ENCODE results near the gene PVRIG.
"Not testable (repeated sequence)": the region's sequence is repeated elsewhere in the genome, so short reads cannot be mapped to it uniquely, and the experiment has no call there.

The PVRIG gene
- total RNA-seq = 0 to 0.25 (median 0.06) reads per million in 9 experiments

DNA sequence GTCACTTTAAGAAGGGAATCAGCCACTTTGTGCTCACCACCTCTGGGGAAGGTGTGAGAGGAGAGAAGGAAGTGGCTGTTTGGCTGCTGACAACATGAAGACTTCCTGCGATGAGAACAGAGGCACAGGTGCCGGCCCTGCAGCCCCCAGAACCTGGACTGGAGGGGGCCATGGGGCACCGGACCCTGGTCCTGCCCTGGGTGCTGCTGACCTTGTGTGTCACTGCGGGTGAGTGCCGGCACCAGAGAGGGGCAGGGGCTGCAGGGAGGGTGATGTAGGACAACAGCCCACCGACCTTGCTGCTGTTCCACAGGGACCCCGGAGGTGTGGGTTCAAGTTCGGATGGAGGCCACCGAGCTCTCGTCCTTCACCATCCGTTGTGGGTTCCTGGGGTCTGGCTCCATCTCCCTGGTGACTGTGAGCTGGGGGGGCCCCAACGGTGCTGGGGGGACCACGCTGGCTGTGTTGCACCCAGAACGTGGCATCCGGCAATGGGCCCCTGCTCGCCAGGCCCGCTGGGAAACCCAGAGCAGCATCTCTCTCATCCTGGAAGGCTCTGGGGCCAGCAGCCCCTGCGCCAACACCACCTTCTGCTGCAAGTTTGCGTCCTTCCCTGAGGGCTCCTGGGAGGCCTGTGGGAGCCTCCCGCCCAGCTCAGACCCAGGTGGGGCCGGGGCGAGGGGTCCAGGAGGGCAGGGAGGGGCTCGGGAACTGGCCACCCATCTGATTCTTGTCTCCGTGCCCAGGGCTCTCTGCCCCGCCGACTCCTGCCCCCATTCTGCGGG, at the start of gene PVRIG:
PVRIG (plus strand) TSS at position 149 of the 785 bp plus-strand sequence; CDS start at position 171, 22 bp downstream.
- ATAC-seq (replicated peaks) = peak; percentile 53
- Mint-ChIP-seq H3K36me3 (ENCODE audit: insufficient read depth) (peaks cover 65% of the 10 kb centered on the region), H3K4me3 (peak within 1 kb of the TSS; percentile 96 to 97), H3K27ac (peak within 1 kb of the TSS; percentile 98 to 99), H3K4me1 (ENCODE audit: low read depth in 2 of 2) (peaks cover 56 to 60% of the 10 kb centered on the region in 2 donors)
- DNase-seq = peak; percentile 21 to 51 (median 33)
- not testable (repeated sequence) for H3K9me3 Mint-ChIP-seq, H3K27me3 Mint-ChIP-seq

DNA sequence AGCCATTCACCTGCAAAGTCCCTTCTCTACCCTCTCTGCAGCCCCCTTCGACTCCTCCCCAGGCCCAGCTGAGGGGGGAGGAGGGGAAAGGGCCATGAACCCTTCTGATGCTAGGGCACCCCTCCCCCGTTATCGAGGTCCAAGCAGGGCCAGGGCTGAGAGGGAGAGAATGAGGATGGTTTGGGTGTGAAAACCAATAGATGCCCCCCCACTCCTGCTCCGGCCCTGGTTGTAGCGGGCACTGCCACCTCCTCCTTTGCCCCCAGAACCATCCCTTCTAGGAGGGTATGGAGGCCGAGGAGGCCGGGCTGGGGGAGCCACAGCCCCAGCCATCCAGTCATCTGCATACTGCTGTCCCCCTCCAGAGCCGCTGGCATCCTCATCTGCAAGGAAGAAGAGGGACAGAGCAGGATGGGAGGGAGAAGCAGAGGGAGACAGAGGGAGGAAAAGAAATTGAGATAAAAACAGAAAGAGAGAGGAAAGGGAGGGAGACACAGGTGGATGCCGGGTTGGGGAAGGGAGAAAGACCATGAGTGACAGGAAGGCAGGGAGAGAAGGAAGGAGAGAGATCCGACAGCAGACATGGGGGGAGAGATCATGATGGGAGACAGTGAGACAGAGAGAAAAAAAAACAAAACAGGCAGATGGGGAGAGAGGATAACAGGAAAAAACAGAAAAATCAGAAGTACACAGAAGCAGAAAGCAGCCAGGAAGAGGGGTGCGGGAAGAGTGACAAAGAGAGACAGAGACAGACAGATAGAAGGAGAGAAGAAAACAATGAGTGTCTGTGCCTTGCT, 49.5 kb upstream of the PVRIG start:
- Mint-ChIP-seq H3K36me3 (ENCODE audit: insufficient read depth) (peaks cover 9% of the 10 kb centered on the region), H3K4me3 (peak overlapping the region; percentile 38 to 74), H3K4me1 (ENCODE audit: low read depth in 2 of 2) (peaks cover 30 to 37% of the 10 kb centered on the region in 2 donors), H3K9me3 (no peaks in the 10 kb centered on the region), H3K27me3 (peaks cover 48 to 63% of the 10 kb centered on the region in 2 donors), H3K27ac (no peak overlapping the region)
- DNase-seq (no peak), ATAC-seq (replicated peaks) (no peak)

DNA sequence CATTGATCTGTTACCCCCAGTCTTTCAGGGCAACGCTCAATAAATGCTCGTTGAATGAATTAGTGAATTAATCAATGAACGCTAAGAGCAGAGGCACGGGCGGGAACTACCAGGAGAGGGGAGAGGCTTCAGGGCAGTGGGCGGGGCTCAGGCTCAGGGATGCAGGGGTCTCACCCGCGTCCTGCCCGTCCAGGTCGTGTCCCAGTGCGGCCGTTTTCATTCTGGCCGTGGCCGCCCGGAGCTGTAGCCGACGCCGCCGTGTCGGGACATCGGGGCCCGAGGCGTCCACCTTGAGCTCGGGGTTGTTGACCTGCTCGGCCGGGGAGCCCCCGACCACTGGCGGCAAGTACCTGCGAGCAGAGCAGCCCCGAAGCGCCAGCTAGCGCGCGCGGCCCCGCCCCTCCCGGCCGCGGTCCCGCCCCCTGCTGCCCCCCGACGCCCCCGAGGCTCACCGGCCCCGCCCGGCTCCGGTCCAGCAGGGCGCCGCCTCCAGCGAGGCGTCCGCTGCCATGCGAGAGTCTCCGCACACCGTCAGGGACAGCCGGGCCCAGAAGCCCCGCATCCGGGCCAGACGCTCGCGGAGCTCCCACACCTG, 48.6 kb upstream of the PVRIG start:
- H3K4me1 Mint-ChIP-seq (ENCODE audit: low read depth in 2 of 2) = peaks cover 30 to 34% of the 10 kb centered on the region in 2 donors
- ATAC-seq (replicated peaks) = peak; percentile 68
- H3K36me3 Mint-ChIP-seq (ENCODE audit: insufficient read depth) = peaks cover 9% of the 10 kb centered on the region
- DNase-seq = no peak
- H3K9me3 Mint-ChIP-seq = no peaks in the 10 kb centered on the region
- no peak overlapping the region for H3K27ac Mint-ChIP-seq
- H3K4me3 Mint-ChIP-seq = peak overlapping the region; percentile 38 to 74
- H3K27me3 Mint-ChIP-seq = peaks cover 42 to 54% of the 10 kb centered on the region in 2 donors

DNA sequence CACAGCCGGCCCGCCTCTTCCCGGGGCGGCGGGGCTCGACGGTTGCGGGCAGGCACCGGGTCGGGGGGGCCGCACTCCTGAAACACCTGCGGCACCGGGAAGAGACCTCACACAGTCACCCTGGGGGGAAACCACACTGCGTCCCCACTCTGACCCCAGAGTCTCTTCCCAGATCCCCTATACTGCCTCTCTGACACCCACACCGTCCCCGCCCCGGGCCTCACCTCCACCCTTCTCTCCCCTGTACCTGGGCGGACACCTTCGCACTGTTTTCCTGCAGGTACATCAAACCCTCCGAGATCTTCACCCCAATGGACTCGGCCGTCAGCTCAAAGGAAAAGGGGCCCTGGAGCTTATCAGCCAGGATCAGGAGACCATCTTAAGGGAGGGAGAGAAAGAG, 47.9 kb upstream of the PVRIG start:
- Mint-ChIP-seq H3K4me3 (peak overlapping the region; percentile 70 to 78), H3K27me3 (peaks cover 36 to 48% of the 10 kb centered on the region in 2 donors), H3K9me3 (no peaks in the 10 kb centered on the region), H3K27ac (no peak overlapping the region), H3K36me3 (ENCODE audit: insufficient read depth) (peaks cover 12% of the 10 kb centered on the region), H3K4me1 (ENCODE audit: low read depth in 2 of 2) (peaks cover 29 to 33% of the 10 kb centered on the region in 2 donors)
- DNase-seq (no peak), ATAC-seq (replicated peaks) (peak; percentile 52)

DNA sequence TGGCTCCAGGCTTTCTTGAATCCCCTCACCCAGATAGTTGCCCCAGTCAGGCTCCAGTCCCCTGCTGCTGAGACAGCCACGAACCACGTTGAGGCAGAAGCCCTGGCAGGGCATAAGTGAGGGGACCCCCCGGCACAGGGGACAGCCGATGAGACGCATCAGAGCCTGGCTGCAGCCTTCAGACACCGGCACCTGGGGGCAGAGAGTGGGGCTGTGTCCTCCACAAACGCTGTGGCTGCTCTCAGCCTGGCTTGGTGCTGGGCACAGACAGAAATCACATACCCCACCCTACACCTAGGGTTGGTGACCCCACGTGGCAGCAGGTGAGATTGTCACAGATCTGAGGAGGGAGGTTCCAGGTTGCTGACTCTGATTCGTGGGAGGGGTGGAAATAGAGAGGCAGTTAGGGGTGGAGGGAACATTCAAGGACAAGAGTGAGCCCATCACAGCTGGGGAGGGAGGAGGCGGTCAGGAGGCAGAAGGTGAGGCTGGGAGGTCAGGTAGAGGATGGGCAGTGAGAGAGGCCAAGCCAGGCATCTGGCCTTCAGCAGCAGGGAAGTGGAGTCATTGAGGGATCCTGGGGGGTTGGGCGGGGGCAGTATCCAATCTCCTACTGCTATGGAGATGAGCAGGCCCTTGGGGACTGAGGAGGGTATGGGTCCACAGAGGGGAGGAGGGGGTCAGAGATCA, 45.8 kb upstream of the PVRIG start:
- H3K4me3 Mint-ChIP-seq = no peak overlapping the region
- DNase-seq = no peak
- peaks cover 15 to 27% of the 10 kb centered on the region in 2 donors for H3K27me3 Mint-ChIP-seq
- H3K27ac Mint-ChIP-seq = no peak overlapping the region
- ATAC-seq (replicated peaks) = no peak
- peaks cover 10% of the 10 kb centered on the region for H3K36me3 Mint-ChIP-seq (ENCODE audit: insufficient read depth)
- peaks cover 14 to 22% of the 10 kb centered on the region in 2 donors for H3K4me1 Mint-ChIP-seq (ENCODE audit: low read depth in 2 of 2)
- no peaks in the 10 kb centered on the region for H3K9me3 Mint-ChIP-seq

DNA sequence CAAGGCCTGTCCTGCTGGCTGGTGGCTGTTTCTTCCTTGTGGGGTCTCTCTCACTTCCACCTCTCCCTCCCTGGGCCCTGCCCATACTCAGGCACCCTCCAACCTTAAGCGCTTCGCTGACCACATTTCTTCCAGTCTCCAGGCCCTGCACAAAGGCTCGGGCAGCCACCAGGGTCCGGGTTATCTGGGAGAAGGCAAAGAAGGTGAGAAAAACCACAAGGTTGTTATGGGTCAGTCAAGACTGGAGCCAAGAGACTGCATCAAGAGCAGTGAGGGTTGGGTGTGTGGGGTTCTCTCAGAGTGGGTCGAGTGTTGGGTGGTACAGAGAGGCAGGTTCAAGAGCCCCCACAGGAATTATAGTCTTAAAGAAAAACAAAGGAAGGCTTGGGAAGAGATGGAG, 45.2 kb upstream of the PVRIG start:
- H3K27me3 Mint-ChIP-seq = peaks cover 14 to 25% of the 10 kb centered on the region in 2 donors
- no peak overlapping the region for H3K27ac Mint-ChIP-seq
- H3K4me1 Mint-ChIP-seq (ENCODE audit: low read depth in 2 of 2) = peaks cover 14 to 22% of the 10 kb centered on the region in 2 donors
- DNase-seq = no peak
- ATAC-seq (replicated peaks) = no peak
- H3K4me3 Mint-ChIP-seq = no peak overlapping the region
- peaks cover 10% of the 10 kb centered on the region for H3K36me3 Mint-ChIP-seq (ENCODE audit: insufficient read depth)
- no peaks in the 10 kb centered on the region for H3K9me3 Mint-ChIP-seq

DNA sequence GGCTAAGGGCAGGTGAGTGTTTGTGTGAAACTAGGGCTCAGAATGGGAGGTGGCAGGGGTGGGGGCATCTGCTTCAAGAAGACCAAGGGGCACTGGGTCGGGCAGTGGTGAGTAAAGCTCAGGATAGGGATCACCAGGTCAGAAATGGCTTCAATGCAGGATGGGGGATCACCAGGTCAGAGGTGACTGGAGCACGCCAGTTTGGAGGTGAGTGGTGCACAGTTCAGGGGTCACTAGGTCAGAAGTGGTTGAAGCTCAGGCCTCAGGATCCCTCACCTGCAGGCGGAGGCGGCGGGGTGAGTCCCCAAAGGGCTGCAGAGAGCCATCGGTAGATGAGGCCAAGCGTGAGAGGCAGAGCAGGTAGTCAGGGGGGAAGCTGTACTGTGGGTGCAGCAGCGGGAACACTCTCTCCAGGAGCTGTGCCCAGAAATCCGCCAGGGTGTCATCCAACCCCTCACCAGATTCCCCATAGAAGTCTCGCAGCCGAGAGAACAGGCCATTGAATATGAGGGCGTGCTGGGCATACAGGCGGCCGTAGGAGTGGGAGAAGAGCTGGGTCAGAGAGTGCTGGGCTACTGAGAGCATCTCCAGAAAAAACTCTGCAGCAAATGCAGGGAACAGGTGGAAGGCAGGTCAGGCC, 44.3 kb upstream of the PVRIG start:
- Mint-ChIP-seq H3K36me3 (ENCODE audit: insufficient read depth) (peaks cover 10% of the 10 kb centered on the region), H3K4me3 (peak overlapping the region; percentile 5 to 49), H3K4me1 (ENCODE audit: low read depth in 2 of 2) (peaks cover 15 to 22% of the 10 kb centered on the region in 2 donors), H3K27ac (no peak overlapping the region), H3K9me3 (no peaks in the 10 kb centered on the region), H3K27me3 (peaks cover 6 to 16% of the 10 kb centered on the region in 2 donors)
- no peak for ATAC-seq (replicated peaks)
- DNase-seq = no peak

DNA sequence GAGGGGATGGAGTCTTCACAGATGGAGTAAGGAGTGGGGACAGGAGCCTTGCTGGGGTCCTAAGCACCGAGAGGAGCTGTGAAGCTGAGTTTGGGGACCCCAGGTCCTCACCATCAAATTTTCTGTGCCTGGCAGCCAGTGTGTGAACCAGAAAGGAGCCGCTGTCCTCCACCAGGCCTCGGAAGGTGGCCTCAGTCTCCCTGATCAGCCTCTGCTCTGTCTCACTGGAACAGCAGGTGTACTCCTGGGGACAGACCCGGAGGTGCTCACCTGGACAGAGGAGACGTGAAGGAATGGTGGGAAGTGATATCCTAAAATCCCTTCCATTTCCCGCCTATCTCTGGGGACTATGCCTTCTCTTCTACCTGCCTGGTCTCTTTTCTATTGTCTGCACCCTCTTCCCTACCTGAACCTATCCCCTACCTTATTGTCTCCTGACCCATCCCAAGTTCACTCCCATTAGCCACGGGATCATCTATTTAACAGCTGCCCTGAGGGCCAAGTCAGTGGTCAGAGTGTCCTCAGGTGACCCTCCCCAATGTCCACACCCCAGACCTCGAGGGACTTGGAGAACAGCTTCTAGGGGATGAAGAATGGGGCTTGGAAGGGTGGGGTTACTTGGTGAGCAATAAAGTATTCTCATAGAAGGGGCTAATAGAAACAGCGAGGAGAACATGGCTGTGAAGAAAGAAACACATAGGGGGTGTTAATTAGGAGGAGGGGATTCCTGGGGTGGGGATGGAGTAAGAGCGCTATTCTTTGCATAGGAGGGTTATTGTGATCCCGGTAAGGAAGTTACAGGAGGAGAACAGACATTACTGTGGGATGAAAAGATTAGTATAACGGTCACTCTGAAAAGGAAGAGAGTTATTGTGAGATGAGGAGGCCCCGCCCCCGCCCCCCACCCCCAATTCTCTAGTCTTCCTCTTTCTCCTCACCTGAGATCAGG, 43.4 kb upstream of the PVRIG start:
- peak overlapping the region in 1 of 2 donors; percentile 39 for H3K27ac Mint-ChIP-seq
- H3K9me3 Mint-ChIP-seq = no peaks in the 10 kb centered on the region
- peaks cover 0 to 10% of the 10 kb centered on the region in 2 donors for H3K27me3 Mint-ChIP-seq
- peak overlapping the region; percentile 75 to 78 for H3K4me3 Mint-ChIP-seq
- H3K4me1 Mint-ChIP-seq (ENCODE audit: low read depth in 2 of 2) = peaks cover 17 to 26% of the 10 kb centered on the region in 2 donors
- H3K36me3 Mint-ChIP-seq (ENCODE audit: insufficient read depth) = peaks cover 10% of the 10 kb centered on the region
- no peak for DNase-seq
- ATAC-seq (replicated peaks) = no peak

DNA sequence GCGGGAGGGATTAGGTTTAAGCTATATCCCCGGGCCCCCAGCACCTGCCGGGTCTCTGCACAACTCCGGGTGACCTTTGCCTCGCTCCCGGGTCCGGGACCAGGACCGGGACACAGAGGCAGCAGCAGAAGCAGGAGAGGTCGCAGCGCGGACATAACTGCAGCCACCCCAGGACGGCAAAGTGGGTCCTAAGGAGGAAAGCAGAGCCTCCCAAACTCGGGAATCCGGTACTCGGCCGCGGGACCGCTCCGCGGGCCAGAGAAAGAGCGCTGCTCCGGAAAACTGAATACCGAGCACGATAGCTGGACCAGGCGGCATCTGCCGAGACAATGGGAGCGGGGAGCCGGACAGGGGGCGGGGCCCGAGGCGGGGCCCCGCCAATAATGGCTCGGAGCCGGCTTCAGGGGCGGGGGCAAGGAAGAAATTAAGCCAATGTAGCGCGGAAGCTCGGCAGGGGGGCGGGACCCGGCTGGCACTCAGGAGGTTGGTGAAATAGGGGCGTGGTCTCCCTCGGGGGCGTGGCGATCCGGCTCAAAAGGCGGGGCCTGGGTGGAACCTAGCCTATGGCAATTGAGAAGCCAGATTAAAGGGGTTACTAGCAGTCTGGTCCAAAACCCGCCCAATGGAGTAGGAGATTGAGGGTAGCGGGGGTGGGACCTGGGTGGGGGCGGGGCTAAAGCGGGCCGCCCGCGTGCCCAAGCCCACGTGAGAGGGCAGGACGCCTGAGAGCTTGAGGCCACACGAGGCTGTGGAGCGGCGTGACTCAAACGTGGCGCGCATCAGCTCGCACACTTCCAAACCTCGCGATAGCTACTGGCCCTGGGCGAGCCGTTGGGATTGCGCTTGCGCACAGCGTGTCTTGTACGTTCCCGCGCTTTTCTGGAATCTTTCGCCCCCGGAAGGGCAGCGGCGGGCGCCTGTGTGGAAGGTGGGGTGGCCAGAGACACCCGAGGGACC, 42.4 kb upstream of the PVRIG start, which contains the start of the genes GPC2 and STAG3:
GPC2 (minus strand) TSS at position 337 of the 957 bp plus-strand sequence; CDS start at position 155, 182 bp downstream.
STAG3 (plus strand) TSS at position 874 of the 957 bp plus-strand sequence. CDS start 2,639 bp downstream, outside the sequence.
- Mint-ChIP-seq H3K4me1 (ENCODE audit: low read depth in 2 of 2) (peaks cover 15 to 35% of the 10 kb centered on the region in 2 donors), H3K27ac (peak within 1 kb of the TSS in 1 of 2 donors; percentile 39), H3K27me3 (peaks cover 0 to 10% of the 10 kb centered on the region in 2 donors), H3K4me3 (peak within 1 kb of the TSS; percentile 75 to 78), H3K9me3 (no peaks in the 10 kb centered on the region), H3K36me3 (ENCODE audit: insufficient read depth) (peaks cover 6% of the 10 kb centered on the region)
- DNase-seq = peak; percentile 95 to 98 (median 96)
- peak; percentile 86 for ATAC-seq (replicated peaks)

DNA sequence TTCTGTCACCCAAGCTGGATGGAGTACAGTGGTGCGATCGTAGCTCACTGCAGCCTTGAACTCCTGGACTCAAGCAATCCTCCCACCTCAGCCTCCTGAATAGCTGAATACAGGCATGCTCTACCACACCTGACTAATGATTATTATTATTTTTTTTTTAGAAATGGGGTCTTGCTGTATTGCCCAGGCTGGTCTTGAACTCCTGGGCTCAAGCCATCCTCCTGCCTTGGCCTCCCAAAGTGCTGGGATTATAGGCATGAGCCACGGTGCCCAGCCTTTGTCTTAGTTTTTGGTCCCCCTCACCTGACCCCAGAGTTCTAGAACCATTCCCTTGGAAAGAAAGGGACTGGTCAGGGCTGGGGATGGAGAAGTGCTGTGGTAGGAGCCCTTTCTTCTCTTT, 39.7 kb upstream of the PVRIG start:
- ATAC-seq (replicated peaks); H3K36me3 Mint-ChIP-seq (ENCODE audit: insufficient read depth); H3K9me3 Mint-ChIP-seq; DNase-seq; H3K27me3 Mint-ChIP-seq: not testable (repeated sequence)
- H3K4me1 Mint-ChIP-seq (ENCODE audit: low read depth in 2 of 2) = peaks cover 17 to 44% of the 10 kb centered on the region in 2 donors
- peak overlapping the region in 1 of 2 donors; percentile 72 for H3K27ac Mint-ChIP-seq
- H3K4me3 Mint-ChIP-seq = peak overlapping the region; percentile 73 to 77

DNA sequence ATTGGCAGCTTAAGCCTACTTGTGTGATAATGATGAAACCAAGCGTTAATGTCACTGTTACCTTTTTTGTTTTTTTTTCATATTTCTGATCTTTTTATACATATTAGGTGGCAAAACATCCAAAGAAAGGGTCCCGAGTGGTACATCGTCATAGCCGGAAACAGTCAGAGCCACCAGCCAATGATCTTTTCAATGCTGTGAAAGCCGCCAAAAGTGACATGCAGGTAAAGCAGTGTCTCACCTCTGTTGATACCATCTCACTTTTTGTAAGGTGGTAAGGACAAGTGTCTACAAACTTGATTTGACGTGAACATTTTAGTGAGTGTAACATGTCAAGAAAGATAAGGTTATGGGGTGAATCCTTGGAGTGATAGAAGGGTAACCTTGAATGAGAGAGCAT, 37.1 kb upstream of the PVRIG start:
- not testable (repeated sequence) for H3K36me3 Mint-ChIP-seq (ENCODE audit: insufficient read depth); H3K9me3 Mint-ChIP-seq; DNase-seq; H3K27me3 Mint-ChIP-seq
- H3K4me1 Mint-ChIP-seq (ENCODE audit: low read depth in 2 of 2) = peaks cover 10 to 31% of the 10 kb centered on the region in 2 donors
- peak overlapping the region in 1 of 2 donors; percentile 75 for H3K4me3 Mint-ChIP-seq
- peak overlapping the region in 1 of 2 donors; percentile 59 for H3K27ac Mint-ChIP-seq
- peak; percentile 4 for ATAC-seq (replicated peaks)
